Measurements from ENCODE around the gene CMTM6.
"Not testable (repeated sequence)": the region's sequence is repeated elsewhere in the genome, so short reads cannot be mapped to it uniquely, and the experiment has no call there.

CMTM6 gene

DNA sequence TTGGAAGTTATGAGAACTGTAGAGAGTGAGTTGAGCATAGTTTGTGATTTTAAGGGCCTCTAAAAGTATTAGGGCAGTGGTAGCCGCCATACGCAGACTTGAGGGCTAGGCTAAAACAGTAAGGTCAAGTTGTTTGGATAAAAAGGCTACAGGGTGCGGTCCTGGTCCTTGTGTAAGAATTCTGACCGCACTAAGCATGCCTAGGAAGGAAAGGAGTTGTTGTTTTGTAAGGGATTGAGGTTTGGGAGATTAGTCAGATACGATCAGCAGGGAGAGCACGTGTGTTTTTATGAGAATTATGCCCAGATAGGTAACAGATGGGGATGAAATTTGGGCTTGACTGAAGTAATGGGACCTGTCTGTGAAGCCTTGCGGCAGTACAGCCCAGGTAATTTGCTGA is 39.2 kb downstream of the CMTM6 start:
- DNase-seq: not testable (repeated sequence)

DNA sequence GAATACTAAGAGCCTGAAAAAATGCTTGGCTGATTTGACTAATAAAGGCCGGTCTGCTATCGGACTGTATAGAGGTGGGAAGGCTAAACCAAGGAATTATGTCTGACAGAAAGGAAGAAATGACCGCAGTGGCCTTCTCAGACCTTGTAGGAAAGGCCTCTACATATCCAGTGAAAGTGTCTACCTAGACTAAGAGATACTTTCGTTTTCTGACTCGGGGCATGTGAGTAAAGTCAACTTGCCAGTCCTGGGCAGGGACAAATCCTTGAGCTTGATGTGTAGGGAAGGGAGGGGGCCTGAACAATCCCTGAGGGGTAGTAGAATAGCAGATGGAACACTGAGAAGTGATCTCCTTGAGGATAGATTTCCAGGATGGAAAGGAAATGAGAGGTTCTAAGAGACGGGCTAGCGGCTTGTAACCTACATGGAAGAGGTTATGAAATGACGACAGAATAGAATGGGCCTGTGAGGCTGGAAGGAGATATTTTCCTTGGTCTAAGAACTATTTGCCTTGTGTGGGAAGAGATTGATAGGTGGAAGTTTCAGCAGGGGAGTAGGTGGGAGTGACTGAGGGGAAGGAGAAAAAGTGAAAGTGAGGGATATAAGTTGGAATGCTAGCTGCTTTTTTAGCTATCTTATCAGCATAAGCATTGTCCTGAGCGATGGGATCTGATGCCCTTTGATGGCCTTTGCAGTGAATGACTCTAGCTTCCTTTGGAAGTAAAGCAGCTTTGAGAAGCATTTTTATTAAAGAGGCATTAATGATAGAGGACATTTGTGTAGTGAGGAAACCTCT is 40.3 kb downstream of the CMTM6 start:
- DNase-seq: not testable (repeated sequence)

DNA sequence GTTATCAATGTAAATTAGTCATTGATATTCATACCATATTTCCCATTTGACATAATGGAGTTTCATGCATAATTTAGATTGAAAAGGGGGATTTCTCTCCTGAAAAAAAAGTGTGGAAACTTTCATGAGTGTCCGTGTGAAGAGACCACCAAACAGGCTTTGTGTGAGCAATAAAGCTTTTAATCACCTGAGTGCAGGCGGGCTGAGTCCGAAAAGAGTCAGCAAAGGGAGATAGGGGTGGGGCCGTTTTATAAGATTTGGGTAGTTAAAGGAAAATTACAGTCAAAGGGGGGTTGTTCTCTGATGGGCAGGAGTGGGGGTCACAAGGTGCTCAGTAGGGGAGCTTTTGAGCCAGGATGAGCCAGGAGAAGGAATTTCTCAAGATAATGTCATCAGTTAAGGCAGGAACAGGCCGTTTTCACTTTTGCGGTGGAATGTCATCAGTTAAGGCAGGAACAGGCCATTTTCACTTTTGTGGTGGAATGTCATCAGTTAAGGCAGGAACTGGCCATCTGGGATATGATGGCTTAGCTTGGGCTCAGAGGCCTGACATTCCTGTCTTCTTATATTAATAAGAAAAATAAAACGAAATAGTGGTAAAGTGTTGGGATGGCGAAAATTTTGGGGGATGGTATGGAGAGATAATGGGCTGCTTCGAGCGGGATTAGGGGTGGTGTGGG is 41.7 kb downstream of the CMTM6 start:
- DNase-seq: not testable (repeated sequence)

DNA sequence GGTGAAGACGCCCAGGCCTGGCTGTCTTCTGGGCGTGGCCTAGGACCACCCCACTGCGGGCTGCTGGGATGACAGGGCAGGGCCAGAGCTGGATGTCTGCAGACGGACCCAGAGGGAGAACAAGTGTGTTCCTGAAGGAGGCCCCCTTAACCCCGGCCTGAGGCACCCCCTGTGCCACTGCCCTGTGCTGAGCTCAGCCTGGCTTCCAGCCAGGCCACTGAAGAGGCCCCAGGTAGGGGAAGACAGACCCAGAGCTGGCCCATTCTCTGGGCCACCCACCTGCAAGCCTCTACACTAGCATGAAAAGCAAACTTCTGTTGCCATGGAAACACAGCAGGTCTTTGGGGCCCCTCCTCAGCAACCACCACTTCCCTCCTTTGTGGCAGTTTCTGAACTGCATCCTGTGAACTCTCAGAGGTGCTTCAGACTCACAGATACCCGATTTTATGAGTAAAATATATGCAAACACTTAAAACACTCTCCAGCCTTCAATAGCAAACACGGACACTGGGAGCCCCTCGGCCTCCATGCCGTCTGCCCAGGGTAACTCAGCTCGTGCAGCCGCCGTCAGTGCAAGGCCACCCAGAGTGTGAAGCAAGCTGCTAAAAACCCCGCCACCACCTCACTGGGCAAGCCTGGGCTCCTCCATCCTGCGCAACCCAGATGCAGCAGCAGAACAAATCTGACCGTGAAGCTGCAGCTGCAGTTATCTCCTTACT is 42.5 kb downstream of the CMTM6 start:
- DNase-seq: peak; percentile 62

DNA sequence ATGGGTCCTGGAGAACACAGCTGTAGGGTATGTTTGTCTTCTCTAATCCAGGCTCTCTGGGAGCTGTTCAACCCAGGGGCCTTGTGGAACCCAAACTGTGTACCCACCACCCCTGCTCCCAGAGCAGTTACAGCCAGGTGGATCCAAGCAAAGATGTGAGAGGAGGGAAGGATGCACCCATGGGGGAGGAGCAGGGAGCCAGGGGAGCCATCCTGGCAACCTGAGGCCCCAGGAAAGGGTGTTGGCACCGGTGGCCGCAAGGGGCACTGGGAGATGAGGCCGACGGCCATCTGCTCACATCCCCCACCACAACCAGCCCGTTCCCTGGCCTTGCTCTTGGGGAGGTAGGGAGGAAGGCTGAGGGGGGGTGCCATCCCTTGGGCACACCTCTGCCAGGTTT is 43.2 kb downstream of the CMTM6 start:
- no peak for DNase-seq

DNA sequence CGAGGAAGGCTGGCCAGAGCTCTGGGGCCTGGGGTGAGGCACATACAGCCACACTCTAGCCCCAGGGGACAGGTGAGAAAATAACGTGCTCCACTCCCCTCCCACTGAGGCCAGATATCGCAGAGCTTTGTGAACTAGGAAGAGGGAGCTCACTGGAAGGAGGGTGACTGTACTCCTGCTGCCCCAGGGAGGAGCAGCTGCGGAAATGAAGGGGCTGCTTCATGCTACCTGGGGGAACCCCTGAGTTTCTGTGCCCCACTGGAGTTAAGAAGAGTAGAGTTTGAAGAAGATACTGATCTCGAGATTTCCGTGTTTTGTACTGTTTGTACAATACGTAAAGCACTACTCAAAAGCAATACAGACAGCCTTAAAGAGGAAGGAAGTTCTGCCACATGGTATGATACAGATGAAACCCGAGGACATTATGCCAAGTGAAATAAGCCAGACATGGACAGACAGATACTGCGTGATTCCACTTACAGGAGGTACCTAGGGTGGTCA is 44.6 kb downstream of the CMTM6 start:
- DNase-seq: no peak

DNA sequence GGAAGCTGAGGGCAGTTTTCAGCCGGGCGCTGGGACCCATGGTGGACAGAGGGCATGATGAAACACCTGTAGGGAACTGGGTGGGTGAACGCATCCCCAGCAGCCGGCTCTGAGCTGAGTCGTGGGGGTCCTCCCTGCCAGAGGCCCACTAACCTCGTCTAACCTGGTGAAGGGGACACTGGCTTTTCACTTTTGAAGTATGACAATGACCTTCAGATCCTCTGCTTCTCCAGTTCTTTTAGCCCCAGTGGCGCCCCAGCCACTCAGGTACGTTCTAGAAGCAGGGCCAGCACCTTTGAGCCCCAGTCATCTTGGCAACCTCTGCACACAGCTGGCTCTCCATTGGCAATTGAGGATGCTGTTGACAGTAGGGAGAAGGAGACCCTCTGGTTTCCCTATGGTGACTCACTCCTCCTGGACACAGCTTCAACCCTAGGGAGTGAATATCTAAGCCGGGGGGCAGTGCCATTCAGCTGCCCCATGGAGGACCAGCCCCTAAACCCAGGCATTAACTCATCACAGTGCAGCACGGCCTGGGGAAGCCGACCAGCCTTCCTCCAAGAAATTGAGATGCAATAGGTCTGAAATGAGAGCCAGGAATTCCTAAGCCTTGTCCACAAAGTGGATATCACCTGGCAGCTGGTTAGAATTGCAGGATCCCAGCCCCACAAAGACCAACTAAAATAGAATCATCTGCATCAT is 46.1 kb downstream of the CMTM6 start:
- DNase-seq: no peak

DNA sequence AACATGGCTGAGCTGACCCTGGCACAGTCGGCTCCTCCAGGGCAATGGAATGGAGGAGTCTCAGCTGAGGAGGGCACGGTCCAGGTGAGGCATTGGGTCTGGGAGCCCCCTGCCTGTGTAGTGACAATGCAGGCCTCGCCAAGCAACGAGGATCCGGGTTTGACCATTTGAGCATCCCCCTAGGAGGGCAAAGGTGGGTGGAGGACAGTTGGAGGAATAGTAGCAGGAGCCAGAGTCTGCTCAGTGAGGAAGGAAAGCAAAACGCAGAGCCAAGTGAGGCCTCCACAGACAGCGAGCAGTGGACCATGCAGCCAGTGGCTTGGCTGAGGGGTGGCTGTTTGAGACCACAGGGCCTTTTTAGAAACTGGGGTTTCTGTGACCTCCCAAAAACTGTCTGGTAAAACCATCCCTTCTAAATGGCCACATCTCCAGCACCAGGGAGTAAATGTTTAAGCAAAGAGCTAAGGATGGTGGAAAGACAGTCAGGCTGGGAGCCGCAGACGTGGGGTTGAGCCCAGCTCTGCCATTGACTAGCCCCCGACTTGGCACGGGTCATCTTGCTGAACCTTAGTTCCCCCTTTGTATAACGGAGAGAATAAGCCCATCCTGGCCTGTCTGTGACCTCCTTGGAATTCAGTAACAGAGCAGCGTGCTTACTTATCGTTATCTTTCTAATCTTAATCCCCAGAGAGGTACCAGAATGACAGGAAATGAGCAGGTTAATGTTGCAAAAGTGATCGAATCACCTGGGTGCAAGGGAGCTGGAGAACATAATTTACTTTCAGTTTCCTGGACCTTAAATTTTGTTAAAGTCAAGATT is 46.8 kb downstream of the CMTM6 start:
- no peak for DNase-seq

DNA sequence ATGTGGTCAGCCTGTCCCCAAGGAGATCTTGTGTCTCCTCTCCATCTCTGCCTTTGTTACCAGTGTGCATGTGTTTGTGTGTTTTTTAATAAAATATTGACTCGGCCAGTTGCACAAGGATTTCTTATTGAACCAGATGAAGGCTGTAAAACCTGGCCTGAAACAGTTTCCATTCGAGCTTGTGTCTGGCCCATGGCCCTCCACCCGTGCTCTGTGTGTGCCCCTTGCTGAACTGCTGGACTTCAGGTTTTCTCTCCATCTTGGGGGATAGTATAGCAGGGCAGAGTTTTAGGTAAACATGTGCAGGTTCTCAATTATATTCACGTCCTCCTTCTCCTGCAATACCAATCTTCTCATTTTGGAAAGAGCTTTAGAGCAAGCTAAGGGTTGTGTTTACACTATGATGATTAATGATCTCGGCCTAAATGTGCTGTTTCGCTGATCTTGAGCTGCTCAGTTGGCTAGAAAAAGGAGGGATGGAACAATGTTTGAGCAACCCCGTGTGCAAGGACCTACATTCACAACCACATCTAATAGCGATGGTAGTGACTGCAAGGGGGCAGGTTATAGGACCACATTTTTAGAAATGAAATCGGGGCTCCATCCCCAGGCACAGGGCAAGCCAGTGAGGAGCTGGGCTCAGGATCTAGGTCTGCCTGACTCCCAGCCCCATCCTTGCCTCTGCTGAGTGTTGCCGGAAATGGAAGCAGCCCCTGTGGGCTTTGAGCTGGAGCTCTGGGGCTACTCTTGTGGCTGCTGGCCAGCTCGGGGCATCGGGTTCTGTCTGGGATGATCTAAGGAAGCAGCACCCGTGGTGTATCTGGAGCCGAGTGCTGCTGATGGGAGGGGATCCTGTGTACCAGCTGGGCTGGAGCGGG is 47.7 kb downstream of the CMTM6 start:
- no peak for DNase-seq

DNA sequence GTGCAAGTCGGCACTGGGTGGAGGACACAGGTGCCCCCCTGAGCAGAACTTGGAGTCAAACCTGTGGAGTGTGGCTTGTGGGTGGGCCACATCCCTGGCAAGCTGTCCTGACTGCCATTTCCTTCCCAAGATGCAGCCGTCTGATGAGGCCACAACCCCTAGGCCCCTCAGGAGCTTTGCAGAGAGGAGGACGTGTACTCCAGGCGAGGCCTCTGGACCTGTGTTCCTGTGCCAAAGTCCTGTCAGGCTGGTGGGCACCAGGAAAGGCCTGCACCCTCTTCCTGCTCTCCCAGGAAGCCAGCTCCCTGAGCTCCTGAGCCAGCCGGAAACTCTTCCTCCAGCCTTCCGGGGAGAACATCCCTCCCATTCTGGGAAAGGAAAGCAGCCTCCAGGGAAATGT is 48.5 kb downstream of the CMTM6 start:
- DNase-seq: no peak

DNA sequence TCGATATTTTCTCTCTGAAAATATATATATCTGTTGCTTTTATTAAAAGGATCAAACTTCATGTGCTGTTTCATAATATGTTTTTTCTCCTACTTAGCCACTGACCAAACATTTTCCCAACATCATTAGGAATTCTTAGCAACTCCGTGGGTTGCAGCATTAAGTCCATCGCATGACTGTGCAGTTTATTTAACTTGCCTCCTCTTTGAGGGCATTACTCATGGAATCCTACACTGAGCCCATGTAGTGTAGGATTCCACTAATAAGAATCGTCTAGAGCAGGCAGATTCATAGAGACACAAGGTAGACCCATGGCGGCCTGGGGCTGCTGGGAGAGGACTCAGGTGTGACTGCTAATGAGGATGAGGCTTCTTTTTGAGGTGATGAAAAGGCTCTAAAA is 49.3 kb downstream of the CMTM6 start:
- no peak for DNase-seq

DNA sequence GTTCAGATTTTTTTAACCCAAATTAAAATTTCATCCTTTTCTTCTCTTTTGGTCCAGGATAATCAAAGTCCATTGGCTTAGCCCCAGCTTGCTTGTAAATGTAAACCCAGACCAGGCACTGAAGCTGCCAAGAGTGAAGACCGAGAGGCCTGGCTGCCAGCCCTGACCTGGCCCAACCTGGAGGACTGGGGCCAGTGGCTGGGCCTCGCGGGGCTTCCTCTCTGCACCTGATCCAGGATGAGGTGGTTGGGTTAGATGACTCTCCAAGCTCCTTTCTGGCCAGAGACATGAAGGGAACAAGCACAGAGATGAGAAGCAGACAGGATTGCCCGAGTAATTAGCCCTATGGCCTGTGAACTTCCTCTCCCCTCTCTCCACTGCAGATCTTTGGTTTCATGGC is 50.6 kb downstream of the CMTM6 start:
- no peak for DNase-seq

DNA sequence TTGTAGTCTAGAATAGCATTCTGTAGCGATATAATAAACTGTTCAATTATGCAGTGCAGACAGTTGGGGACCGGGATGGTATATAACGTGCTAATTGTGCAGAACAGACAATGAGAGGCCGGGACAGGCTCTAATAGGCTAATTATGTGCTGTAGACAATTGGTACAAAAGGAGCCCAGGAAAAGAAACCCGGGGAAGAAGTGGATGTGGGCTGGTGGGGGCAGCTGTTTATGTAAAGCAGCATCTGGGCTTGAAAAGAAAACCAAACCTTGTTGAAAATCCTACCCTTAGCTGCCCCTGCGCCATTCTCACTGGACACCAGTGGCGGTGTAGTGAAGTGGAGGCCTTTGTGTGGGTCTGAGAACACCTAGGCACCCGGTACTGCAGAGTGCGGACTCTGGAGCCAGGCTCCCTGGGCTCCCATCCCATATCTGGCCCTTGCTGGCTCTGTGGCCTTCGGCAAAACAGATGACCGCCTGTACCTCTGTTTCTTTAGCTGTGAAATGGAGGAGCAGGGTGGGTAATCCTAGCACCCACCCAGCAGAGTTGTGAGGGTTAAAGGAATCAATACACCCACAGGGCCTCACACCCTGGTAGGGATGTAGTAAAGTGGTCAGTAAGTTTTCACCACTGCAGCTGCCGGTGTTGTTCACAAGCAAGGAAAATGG is 51.5 kb downstream of the CMTM6 start:
- no peak for DNase-seq

DNA sequence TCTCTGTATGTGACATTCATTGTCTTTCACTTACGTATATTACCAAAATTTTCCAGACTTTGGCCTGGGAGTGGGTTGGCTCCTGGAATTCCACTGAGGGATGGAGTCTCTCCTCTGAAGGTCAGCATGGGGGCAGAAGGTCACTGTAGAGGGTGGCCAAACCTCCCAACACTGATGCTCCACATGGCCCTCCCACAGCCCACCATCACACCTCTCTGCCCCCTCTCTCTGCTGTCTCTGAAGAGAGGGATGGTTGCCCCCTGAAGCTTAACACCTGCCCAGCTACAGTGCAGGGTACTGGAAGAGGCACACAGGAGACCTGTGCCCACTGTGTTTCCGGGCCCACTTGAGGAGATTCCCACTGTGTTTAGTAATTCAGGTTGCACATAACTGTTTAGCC is 52.2 kb downstream of the CMTM6 start:
- no peak for DNase-seq

DNA sequence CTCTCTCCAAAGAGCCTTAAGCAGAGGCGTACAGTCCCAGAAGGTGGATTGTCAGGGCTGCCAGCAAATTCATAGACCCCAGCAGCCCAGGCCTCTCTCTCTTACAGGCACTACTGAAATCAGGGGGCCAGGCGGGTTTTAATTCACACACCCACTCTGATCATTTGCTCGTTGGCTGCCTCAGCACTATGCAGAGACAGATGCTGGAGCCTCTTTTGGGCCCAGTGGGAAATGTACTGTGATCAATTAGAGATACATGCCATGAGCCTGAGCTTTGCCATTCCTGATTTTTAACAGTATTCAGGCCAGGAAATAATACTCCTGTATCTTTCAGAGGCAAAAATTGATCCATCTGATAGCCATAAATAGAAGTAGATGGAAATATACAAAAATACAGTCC is 53.0 kb downstream of the CMTM6 start:
- no peak for DNase-seq

DNA sequence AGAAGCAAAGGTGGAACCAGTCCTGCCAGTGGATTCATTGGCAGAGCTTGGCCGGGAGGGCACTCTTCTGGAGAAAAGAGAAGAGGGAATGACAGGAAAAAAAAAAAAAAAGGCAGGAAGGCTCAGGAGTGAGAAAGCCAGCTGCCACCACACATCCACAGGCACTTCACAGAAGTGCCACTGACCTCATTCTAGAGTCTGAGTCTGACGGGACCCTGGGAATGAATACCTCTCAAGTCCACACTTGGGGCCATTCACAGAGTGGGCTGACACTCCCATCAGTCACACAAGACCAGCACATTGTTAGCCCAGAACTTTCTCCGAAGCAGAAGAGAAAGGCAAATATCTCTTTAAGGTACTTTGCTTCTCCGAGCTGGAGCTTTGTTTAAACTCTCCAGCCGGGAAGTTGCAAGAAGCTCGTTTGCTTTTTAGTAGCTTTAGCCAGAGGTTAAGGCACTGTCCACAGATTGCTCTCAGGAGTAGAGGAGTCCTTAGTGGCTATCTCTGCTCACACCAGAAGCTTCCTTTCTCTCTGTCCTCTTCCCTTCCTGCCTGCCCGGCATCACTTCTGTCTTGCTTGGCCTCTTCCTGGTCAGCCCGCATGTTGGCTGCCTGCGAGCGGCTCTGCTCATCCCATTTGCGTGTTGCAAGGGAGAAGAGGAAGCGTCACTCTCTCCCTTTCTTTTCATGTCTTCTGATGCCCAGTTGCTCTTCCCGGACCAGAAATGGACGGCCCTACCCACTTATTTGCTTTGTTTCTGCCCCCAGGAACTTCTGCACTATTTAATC is 53.8 kb downstream of the CMTM6 start:
- DNase-seq: no peak

DNA sequence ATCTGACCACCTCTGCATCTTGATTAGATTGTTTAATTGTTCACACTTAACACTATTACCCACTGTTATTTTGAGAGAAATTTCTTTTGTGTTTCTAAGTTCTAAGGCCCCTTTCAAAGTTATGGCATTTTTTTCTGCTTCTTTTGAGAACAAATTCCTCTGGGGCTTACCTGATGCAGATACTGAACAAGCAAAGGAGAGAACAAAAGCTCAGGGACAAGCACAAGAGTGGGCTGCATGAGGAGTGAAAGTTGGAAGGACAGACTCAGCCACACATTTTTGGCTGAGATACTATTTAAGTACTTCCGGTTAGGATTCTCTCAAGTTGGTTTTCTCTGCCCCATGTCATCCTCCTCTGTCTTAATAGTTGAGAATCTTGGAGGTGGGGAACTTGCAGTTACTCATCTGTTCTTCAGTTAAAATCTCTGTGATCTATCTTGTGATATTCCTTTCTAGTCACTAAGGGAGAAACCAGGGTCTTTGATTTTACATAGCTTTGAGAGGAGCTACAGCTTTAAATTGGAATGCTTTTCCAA is 54.7 kb downstream of the CMTM6 start:
- DNase-seq: no peak

DNA sequence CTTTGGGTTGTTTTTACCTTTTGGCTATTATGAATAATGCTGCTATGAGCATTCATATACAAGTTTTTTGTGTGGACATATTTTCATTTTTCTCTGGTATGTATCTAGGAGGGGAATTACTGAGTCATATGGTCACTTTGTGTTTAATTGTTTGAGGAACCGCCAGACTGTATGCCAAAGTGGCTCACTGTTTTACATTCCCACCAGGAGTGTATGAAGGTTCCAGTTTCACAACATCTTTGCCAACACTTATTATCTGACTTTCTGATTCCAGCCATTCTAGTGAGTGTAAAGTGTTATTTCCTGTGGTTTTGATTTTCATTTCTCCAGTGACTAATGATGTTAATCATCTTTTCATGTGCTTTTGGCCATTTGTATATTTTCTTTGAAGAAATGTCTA is 59.2 kb downstream of the CMTM6 start:
- no peak for DNase-seq

DNA sequence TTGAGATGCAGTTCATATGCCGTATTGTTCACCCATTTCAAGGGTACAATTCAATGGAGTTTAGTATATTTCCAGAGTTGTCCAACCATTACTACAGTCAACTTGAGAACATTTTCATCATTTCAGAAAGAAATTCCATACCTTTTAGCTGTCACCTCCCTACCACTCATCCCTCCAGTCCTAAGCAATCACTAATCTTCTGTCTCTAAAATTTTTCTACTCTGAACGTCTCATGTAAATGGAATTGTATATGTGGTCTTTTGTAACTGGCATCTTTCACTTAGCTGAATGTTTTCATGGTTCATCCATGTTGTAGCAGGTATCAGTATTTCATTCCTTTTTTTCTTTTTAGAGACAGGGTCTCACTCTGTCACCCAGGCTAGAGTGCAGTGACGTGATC is 59.9 kb downstream of the CMTM6 start:
- no peak for DNase-seq

Measured in RPMI8226 (cell line).